H1 (cell line): ENCODE data around the gene TMEM126B.

ENCODE experiments used
- CEBPB ChIP-seq: IDR thresholded peaks from 2 replicates; pipeline ENCODE4 v1.6.1; 2012; ENCODE audit warnings: low read depth, low read length
- EP300 ChIP-seq, 2 experiments: IDR thresholded peaks; 1 replicate in 1 of 2; 2 replicates in 1 of 2; pipeline ENCODE4 v1.6.1; 2011 to 2012; ENCODE audit warnings: low read depth in 2 of 2, low read length in 2 of 2, mild to moderate bottlenecking in 2 of 2, borderline replicate concordance in 1 of 2, inconsistent platforms in 1 of 2, moderate library complexity in 1 of 2
- EZH2 ChIP-seq: fragments of 200-600 bp; sonication (generic); IDR thresholded peaks from 2 replicates; pipeline ENCODE4 v1.7.1; 2012; ENCODE audit warnings: low read depth, mild to moderate bottlenecking, moderate library complexity, low read length, inconsistent platforms; ENCODE audit not compliant: severe bottlenecking
- POLR2A ChIP-seq, 2 experiments: IDR thresholded peaks; 1 replicate in 1 of 2; 2 replicates in 1 of 2; pipeline ENCODE4 v1.6.1; 2011; ENCODE audit warnings: low read depth in 2 of 2, low read length in 2 of 2, mild to moderate bottlenecking in 2 of 2; ENCODE audit errors: control extremely low read depth in 1 of 2
- POLR2AphosphoS5 ChIP-seq: IDR thresholded peaks from 2 replicates; pipeline ENCODE4 v1.6.1; 2011; ENCODE audit warnings: low read depth, low read length
- RAD21 ChIP-seq, 2 experiments: IDR thresholded peaks in 1 of 2; conservative IDR thresholded peaks in 1 of 2; 2 replicates each; pipeline ENCODE4 v1.6.1; 2011; ENCODE audit warnings: low read depth in 2 of 2, low read length in 2 of 2, improper control_type of control experiment in 1 of 2, inconsistent platforms in 1 of 2, mild to moderate bottlenecking in 1 of 2, moderate library complexity in 1 of 2
- TCF12 ChIP-seq: IDR thresholded peaks from 2 replicates; pipeline ENCODE4 v1.6.1; 2011; ENCODE audit warnings: low read depth, mild to moderate bottlenecking, low read length
- TF ChIP-seq, protein P1 (sequence below), 3 experiments: IDR thresholded peaks; 1 replicate in 2 of 3; 2 replicates in 1 of 3; pipeline versions ENCODE4 v1.5.1 to v1.6.1; 2011; ENCODE audit warnings: low read length in 3 of 3, mild to moderate bottlenecking in 3 of 3, inconsistent platforms in 2 of 3, low read depth in 1 of 3, moderate library complexity in 1 of 3; ENCODE audit not compliant: insufficient read depth in 1 of 3; ENCODE audit errors: control extremely low read depth in 1 of 3

- TF ChIP-seq EP300 (IDR thresholded peaks at IDR 0.05; ENCODE audit: borderline replicate concordance in 1 of 2, low read depth in 2 of 2, low read length in 2 of 2) (no peak), CEBPB (no peak), EZH2 (no peak), POLR2A (IDR thresholded peaks at IDR 0.05; ENCODE audit: control extremely low read depth in 1 of 2, low read depth in 2 of 2, low read length in 2 of 2) (no peak), POLR2AphosphoS5 (no peak), TCF12 (no peak), RAD21 (IDR thresholded peaks at IDR 0.05 in 1 of 2, conservative IDR thresholded peaks at IDR 0.05 in 1 of 2; ENCODE audit: low read depth in 2 of 2, low read length in 2 of 2) (no peak)
- TF ChIP-seq, protein P1, sequence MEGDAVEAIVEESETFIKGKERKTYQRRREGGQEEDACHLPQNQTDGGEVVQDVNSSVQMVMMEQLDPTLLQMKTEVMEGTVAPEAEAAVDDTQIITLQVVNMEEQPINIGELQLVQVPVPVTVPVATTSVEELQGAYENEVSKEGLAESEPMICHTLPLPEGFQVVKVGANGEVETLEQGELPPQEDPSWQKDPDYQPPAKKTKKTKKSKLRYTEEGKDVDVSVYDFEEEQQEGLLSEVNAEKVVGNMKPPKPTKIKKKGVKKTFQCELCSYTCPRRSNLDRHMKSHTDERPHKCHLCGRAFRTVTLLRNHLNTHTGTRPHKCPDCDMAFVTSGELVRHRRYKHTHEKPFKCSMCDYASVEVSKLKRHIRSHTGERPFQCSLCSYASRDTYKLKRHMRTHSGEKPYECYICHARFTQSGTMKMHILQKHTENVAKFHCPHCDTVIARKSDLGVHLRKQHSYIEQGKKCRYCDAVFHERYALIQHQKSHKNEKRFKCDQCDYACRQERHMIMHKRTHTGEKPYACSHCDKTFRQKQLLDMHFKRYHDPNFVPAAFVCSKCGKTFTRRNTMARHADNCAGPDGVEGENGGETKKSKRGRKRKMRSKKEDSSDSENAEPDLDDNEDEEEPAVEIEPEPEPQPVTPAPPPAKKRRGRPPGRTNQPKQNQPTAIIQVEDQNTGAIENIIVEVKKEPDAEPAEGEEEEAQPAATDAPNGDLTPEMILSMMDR (IDR thresholded peaks at IDR 0.05; ENCODE audit: control extremely low read depth in 1 of 3, insufficient read depth in 1 of 3, low read depth in 1 of 3, low read length in 3 of 3): no peak
These were observed 57.5 kb downstream of the TMEM126B start, which contains the start of gene CCDC89 for GRCh38 chr11:85685820-85686459.
